AG09319 (cell line): Measurements from ENCODE around the gene HSBP1L1.
A peak's percentile ranks its signal among the peaks of the same experiment; 100 is the strongest.
"Not testable (repeated sequence)": the region's sequence is repeated elsewhere in the genome, so short reads cannot be mapped to it uniquely, and the experiment has no call there.

ENCODE experiments used
- DNase-seq: peaks from one replicate; pipeline ENCODE4 v3.0.0-alpha.2; 2010; ENCODE audit warnings: low read depth; ENCODE audit errors: extremely low read depth
- CTCF ChIP-seq: IDR thresholded peaks from 2 replicates; pipeline ENCODE4 v1.5.1; 2011; ENCODE audit warnings: low read depth, mild to moderate bottlenecking, inconsistent platforms, low read length, moderate library complexity

The HSBP1L1 gene

GRCh38 chr18:79986726-79987125, 22.3 kb downstream of the HSBP1L1 start:
- no peak for TF ChIP-seq CTCF
- no peak for DNase-seq

- no peak for TF ChIP-seq CTCF
- DNase-seq, result no peak
Observed at GRCh38 chr18:79987566-79987965, 23.1 kb downstream of the HSBP1L1 start.

GRCh38 chr18:79988071-79988450, 23.6 kb downstream of the HSBP1L1 start:
- DNase-seq, result no peak
- peak; percentile 33 for TF ChIP-seq CTCF

- DNase-seq, result peak; percentile 63
- TF ChIP-seq CTCF, result no peak
Observed at GRCh38 chr18:79988451-79989194, 24.2 kb downstream of the HSBP1L1 start, which contains the start of gene TXNL4A. TSS of gene TXNL4A (minus strand) at chr18:79988563. CDS start at chr18:79988392, 171 bp downstream.

- DNase-seq, result no peak
- no peak for TF ChIP-seq CTCF
Observed at GRCh38 chr18:79989195-79989497, 24.7 kb downstream of the HSBP1L1 start.

- DNase-seq, result no peak
- no peak for TF ChIP-seq CTCF
Observed at GRCh38 chr18:79991494-79991893, 27.1 kb downstream of the HSBP1L1 start.

GRCh38 chr18:79999701-80000100, 35.3 kb downstream of the HSBP1L1 start:
- DNase-seq, result not testable (repeated sequence)

GRCh38 chr18:80000877-80001276, 36.4 kb downstream of the HSBP1L1 start:
- TF ChIP-seq CTCF, result no peak
- DNase-seq, result no peak
